Fibroblast of mammary gland (primary cell): Measurements from ENCODE around the gene DYNC1I1.

Source experiments
- DNase-seq: peaks from one replicate; pipeline ENCODE4 v3.0.0-alpha.2; 2010; ENCODE audit warnings: low read depth
- H3K4me3 ChIP-seq: 2 replicates; pipeline ENCODE4 v1.5.1; 2011; ENCODE audit warnings: low read depth, mild to moderate bottlenecking, low read length, moderate library complexity; ENCODE audit not compliant: control insufficient read depth
- TF ChIP-seq, protein P1 (sequence below): conservative IDR thresholded peaks from 2 replicates; pipeline ENCODE4 v1.5.1; 2011; ENCODE audit warnings: low read depth, low read length, inconsistent platforms; ENCODE audit not compliant: control insufficient read depth, insufficient read depth

Gene DYNC1I1

DNA sequence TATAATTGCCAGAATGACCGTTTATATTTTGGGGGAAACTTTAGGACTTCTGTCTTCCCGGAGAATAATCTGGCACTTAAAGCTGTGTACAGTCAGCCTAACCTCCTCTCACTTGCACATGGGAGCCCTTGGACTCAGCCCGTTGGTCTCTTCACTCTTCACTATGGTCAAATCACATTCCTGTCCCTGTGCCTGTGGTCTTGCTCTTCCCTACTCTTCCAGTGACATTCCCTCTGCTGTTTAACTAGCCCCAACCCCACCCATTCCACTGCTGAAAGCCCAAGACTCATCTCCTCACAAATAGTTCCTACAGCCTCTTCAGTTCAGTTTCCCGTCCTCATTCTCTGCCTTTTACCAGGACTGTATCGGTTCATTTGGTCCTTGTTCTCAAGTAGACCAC, 135.0 kb downstream of the DYNC1I1 start:
- TF ChIP-seq, protein P1, sequence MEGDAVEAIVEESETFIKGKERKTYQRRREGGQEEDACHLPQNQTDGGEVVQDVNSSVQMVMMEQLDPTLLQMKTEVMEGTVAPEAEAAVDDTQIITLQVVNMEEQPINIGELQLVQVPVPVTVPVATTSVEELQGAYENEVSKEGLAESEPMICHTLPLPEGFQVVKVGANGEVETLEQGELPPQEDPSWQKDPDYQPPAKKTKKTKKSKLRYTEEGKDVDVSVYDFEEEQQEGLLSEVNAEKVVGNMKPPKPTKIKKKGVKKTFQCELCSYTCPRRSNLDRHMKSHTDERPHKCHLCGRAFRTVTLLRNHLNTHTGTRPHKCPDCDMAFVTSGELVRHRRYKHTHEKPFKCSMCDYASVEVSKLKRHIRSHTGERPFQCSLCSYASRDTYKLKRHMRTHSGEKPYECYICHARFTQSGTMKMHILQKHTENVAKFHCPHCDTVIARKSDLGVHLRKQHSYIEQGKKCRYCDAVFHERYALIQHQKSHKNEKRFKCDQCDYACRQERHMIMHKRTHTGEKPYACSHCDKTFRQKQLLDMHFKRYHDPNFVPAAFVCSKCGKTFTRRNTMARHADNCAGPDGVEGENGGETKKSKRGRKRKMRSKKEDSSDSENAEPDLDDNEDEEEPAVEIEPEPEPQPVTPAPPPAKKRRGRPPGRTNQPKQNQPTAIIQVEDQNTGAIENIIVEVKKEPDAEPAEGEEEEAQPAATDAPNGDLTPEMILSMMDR: no peak
- no peak for DNase-seq
- no peak overlapping the region for H3K4me3 ChIP-seq

DNA sequence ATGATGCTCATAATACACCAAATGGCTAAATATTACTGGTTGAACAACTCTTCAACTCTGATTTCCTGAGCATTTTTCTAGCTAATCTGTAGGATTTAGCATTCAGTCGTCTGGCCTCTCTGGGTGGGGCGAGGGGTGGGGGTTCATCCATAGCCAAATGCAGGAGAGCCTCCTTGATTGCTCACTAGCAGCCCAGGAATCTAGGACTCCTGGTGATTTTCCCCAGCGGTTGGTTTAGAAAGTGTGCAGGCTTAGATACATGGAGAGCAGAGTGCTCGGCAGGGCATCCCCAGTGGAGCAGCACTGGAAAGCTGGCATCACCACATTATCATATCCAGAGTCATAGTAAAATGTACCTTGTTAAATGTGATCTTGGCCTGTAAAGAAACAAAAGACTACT, 136.1 kb downstream of the DYNC1I1 start:
- DNase-seq: no peak
- TF ChIP-seq, protein P1: no peak
- H3K4me3 ChIP-seq: no peak overlapping the region

DNA sequence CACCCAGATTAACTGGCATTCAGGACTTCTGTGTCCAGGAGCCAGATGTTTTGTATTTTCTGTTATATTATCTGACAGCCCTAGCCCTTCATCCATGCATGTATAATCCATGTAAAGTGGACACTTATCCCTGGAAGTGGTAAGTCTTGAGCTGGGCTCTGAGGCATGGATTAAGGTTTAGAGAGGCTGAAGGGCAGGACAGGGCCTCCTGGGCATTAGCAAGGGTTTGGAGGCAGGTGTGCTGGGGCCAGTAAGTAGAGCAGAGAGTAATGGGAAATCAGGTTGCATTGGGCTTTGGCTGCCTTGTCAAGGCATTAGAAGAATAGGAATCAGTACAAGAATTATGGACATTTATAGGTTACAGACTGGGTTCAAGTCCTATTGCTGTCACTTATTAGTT, 138.0 kb downstream of the DYNC1I1 start:
- TF ChIP-seq, protein P1: no peak
- H3K4me3 ChIP-seq: no peak overlapping the region
- no peak for DNase-seq

DNA sequence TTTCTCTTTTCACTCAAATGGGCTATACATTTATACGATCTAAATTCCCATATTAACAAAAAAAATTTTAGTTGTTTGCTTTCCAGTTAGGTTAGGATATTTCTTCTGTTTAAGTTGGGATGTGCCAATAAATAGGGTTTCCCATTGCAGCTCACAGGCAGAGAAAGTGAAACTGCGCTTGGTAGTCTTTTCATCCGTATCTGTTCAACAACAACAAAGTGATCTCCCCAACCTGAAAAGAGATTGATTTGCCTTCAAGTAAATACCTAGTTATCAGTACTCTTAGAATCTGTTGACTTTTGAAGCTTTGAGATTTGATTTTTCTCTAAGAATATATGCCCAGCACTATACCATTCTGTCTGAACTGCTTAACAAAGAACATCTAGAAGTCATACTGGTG, 143.4 kb downstream of the DYNC1I1 start:
- DNase-seq: no peak
- TF ChIP-seq, protein P1: no peak
- no peak overlapping the region for H3K4me3 ChIP-seq

DNA sequence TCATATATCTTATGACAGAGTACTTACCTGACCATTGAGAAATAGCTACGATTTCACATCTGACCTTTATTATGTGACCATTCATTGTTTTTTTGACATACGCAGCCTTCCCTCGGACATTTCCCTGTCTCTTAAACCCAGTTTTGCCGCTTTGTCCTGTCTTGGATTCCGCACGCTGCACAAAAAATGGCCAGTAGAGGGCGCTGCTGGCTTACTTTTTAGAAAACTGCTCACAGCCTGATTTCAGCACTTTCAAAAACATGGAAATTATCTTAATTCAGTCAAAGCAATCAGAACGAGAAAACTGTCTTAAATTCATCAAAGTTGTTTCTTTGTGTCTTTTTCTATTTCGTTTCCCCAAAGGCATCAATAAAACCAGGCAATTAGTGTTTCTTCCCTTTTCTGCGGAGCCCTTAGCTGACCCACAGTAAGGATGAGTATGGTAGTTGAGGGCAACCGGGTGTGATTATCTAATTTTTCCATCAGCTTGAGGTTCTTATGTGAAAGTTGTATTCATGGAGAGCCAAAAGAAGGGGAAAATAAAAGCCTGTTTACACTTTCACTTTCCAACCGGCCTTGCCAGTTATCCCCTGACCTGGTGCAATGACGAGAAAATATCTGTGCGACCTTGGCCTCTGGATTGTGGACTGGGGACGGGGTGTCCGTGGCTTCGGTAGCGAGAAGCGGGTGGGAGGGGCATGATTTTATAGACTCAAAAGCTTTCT, 144.4 kb downstream of the DYNC1I1 start:
- TF ChIP-seq, protein P1: peak; percentile 87
- H3K4me3 ChIP-seq: peak overlapping the region; percentile 7
- DNase-seq: peak; percentile 68

DNA sequence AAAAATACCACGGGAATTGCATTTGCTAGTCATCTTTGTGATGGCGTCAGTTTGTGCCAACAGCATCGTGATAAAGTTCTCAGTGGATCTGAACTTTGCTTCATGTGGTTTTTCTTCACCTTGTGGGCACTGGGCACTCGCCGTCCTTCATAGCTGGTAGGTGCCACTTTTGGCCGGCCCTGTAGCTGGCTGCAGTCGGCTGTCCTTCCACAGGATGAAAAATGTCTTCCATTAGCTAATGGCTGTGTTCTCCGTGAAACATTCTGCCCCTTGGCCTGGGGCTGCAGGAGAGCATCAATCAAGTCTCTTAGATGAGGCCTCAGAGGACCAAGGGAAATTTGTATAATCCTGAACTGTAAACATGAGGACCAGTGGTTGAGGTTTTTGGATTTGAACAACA, 145.3 kb downstream of the DYNC1I1 start:
- no peak for DNase-seq
- H3K4me3 ChIP-seq: no peak overlapping the region
- TF ChIP-seq, protein P1: no peak
